BLaER1 (cell line): ENCODE measurements around the gene JCHAIN.
"Not testable (repeated sequence)": the region's sequence is repeated elsewhere in the genome, so short reads cannot be mapped to it uniquely, and the experiment has no call there.

Source experiments
- H3K27ac ChIP-seq: shearing (Covaris generic); formaldehyde crosslinking; 2 replicates; pipeline ENCODE4 v1.8.1; 2022
- H3K27me3 ChIP-seq: shearing (Covaris generic); formaldehyde crosslinking; 2 replicates; pipeline ENCODE4 v1.8.1; 2022
- H3K36me3 ChIP-seq: shearing (Covaris generic); formaldehyde crosslinking; 2 replicates; pipeline ENCODE4 v1.8.1; 2022
- H3K4me1 ChIP-seq: shearing (Covaris generic); formaldehyde crosslinking; 2 replicates; pipeline ENCODE4 v1.8.1; 2022
- H3K4me2 ChIP-seq: shearing (Covaris generic); formaldehyde crosslinking; 2 replicates; pipeline ENCODE4 v1.8.1; 2022
- H3K4me3 ChIP-seq: shearing (Covaris generic); formaldehyde crosslinking; 2 replicates; pipeline ENCODE4 v1.8.1; 2022
- H3K9ac ChIP-seq: shearing (Covaris generic); formaldehyde crosslinking; 2 replicates; pipeline ENCODE4 v1.8.1; 2022
- H3K9me3 ChIP-seq: shearing (Covaris generic); formaldehyde crosslinking; 2 replicates; pipeline ENCODE4 v1.8.1; 2022
- H4K20me1 ChIP-seq: shearing (Covaris generic); formaldehyde crosslinking; 2 replicates; pipeline ENCODE4 v1.8.1; 2022
- Cebpa-rat ChIP-seq: shearing (Covaris generic); IDR thresholded peaks from 2 replicates; pipeline ENCODE4 v1.8.1; 2022

Gene JCHAIN

GRCh38 chr4:70674191-70674590, 7.9 kb upstream of the JCHAIN start:
- Histone ChIP-seq H3K4me2 (no peak overlapping the region), H3K4me3 (no peak overlapping the region), H3K9me3 (no peaks in the 10 kb centered on the region), H3K36me3 (no peaks in the 10 kb centered on the region), H3K4me1 (peaks cover 46% of the 10 kb centered on the region), H3K27ac (no peak overlapping the region), H4K20me1 (no peaks in the 10 kb centered on the region), H3K27me3 (no peaks in the 10 kb centered on the region), H3K9ac (no peak overlapping the region)
- TF ChIP-seq Cebpa-rat: no peak

- Histone ChIP-seq H3K4me2 (no peak overlapping the region), H3K4me1 (peaks cover 42% of the 10 kb centered on the region), H3K4me3 (no peak overlapping the region), H3K27me3 (no peaks in the 10 kb centered on the region), H3K9ac (no peak overlapping the region), H3K36me3 (no peaks in the 10 kb centered on the region), H4K20me1 (no peaks in the 10 kb centered on the region), H3K27ac (no peak overlapping the region), H3K9me3 (no peaks in the 10 kb centered on the region)
- no peak for TF ChIP-seq Cebpa-rat
Observed at GRCh38 chr4:70671091-70671490, 4.8 kb upstream of the JCHAIN start.

- Histone ChIP-seq H3K9me3 (no peaks in the 10 kb centered on the region), H3K9ac (no peak overlapping the region), H4K20me1 (no peaks in the 10 kb centered on the region), H3K4me2 (no peak overlapping the region), H3K36me3 (no peaks in the 10 kb centered on the region), H3K27ac (no peak overlapping the region), H3K27me3 (no peaks in the 10 kb centered on the region), H3K4me3 (no peak overlapping the region), H3K4me1 (peaks cover 40% of the 10 kb centered on the region)
- TF ChIP-seq Cebpa-rat: no peak
Observed at GRCh38 chr4:70670332-70671014, 4.2 kb upstream of the JCHAIN start.

- TF ChIP-seq Cebpa-rat: no peak
- H3K9ac ChIP-seq: no peak overlapping the region
Observed at GRCh38 chr4:70667740-70668535, 1.6 kb upstream of the JCHAIN start.

GRCh38 chr4:70661309-70661922, 4.9 kb downstream of the JCHAIN start:
- not testable (repeated sequence) for H3K4me1 ChIP-seq, H3K4me2 ChIP-seq, H3K27ac ChIP-seq, H3K9me3 ChIP-seq, H3K27me3 ChIP-seq, H4K20me1 ChIP-seq, H3K4me3 ChIP-seq, H3K9ac ChIP-seq, H3K36me3 ChIP-seq

More at GRCh38 chr4:70667740-70668535, 1.6 kb upstream of the JCHAIN start:
- H4K20me1 ChIP-seq: no peaks in the 10 kb centered on the region
- H3K36me3 ChIP-seq: no peaks in the 10 kb centered on the region
- H3K27me3 ChIP-seq: no peaks in the 10 kb centered on the region
- H3K4me2 ChIP-seq: peak overlapping the region; percentile 48
- H3K9me3 ChIP-seq: no peaks in the 10 kb centered on the region
- H3K4me3 ChIP-seq: no peak overlapping the region
- H3K4me1 ChIP-seq: peaks cover 40% of the 10 kb centered on the region
- H3K27ac ChIP-seq: no peak overlapping the region

- H3K27me3 ChIP-seq: no peaks in the 10 kb centered on the region
- H3K9me3 ChIP-seq: no peaks in the 10 kb centered on the region
- H3K4me3 ChIP-seq: no peak overlapping the region
- H3K27ac ChIP-seq: no peak overlapping the region
- no peak overlapping the region for H3K9ac ChIP-seq
- TF ChIP-seq Cebpa-rat: no peak
- no peaks in the 10 kb centered on the region for H3K36me3 ChIP-seq
- no peaks in the 10 kb centered on the region for H4K20me1 ChIP-seq
- no peak overlapping the region for H3K4me2 ChIP-seq
- H3K4me1 ChIP-seq: no peaks in the 10 kb centered on the region
Observed at GRCh38 chr4:70660106-70660505, 6.2 kb downstream of the JCHAIN start.

- no peaks in the 10 kb centered on the region for H3K9me3 ChIP-seq
- H3K4me1 ChIP-seq: no peaks in the 10 kb centered on the region
- no peak overlapping the region for H3K9ac ChIP-seq
- H3K4me2 ChIP-seq: no peak overlapping the region
- no peaks in the 10 kb centered on the region for H3K27me3 ChIP-seq
- no peak overlapping the region for H3K27ac ChIP-seq
- no peaks in the 10 kb centered on the region for H3K36me3 ChIP-seq
- TF ChIP-seq Cebpa-rat: no peak
- no peak overlapping the region for H3K4me3 ChIP-seq
- H4K20me1 ChIP-seq: no peaks in the 10 kb centered on the region
Observed at GRCh38 chr4:70658418-70658817, 7.9 kb downstream of the JCHAIN start.

- no peak for TF ChIP-seq Cebpa-rat
- Histone ChIP-seq H3K4me3 (no peak overlapping the region), H3K4me2 (no peak overlapping the region), H3K9ac (no peak overlapping the region), H3K4me1 (no peaks in the 10 kb centered on the region), H3K36me3 (no peaks in the 10 kb centered on the region), H3K27me3 (no peaks in the 10 kb centered on the region), H3K9me3 (no peaks in the 10 kb centered on the region), H4K20me1 (no peaks in the 10 kb centered on the region), H3K27ac (no peak overlapping the region)
Observed at GRCh38 chr4:70657326-70657725, 9.0 kb downstream of the JCHAIN start.

- no peaks in the 10 kb centered on the region for H4K20me1 ChIP-seq
- no peak overlapping the region for H3K4me2 ChIP-seq
- no peak overlapping the region for H3K9ac ChIP-seq
- H3K9me3 ChIP-seq: no peaks in the 10 kb centered on the region
- H3K36me3 ChIP-seq: no peaks in the 10 kb centered on the region
- no peak overlapping the region for H3K4me3 ChIP-seq
- TF ChIP-seq Cebpa-rat: no peak
- H3K27ac ChIP-seq: no peak overlapping the region
- no peaks in the 10 kb centered on the region for H3K4me1 ChIP-seq
- H3K27me3 ChIP-seq: no peaks in the 10 kb centered on the region
Observed at GRCh38 chr4:70654605-70655011, 11.7 kb downstream of the JCHAIN start.

- no peak overlapping the region for H3K9ac ChIP-seq
- no peak overlapping the region for H3K27ac ChIP-seq
- H3K4me3 ChIP-seq: no peak overlapping the region
Observed at GRCh38 chr4:70651864-70652506, 14.3 kb downstream of the JCHAIN start.

GRCh38 chr4:70650741-70651140, 15.6 kb downstream of the JCHAIN start:
- H3K36me3 ChIP-seq, H4K20me1 ChIP-seq, H3K4me1 ChIP-seq, H3K9ac ChIP-seq, H3K27me3 ChIP-seq, H3K9me3 ChIP-seq, H3K4me3 ChIP-seq, H3K4me2 ChIP-seq, H3K27ac ChIP-seq: not testable (repeated sequence)

More at GRCh38 chr4:70651864-70652506, 14.3 kb downstream of the JCHAIN start:
- H3K9me3 ChIP-seq: no peaks in the 10 kb centered on the region
- TF ChIP-seq Cebpa-rat: no peak
- H3K36me3 ChIP-seq: no peaks in the 10 kb centered on the region
- no peaks in the 10 kb centered on the region for H3K27me3 ChIP-seq
- H3K4me2 ChIP-seq: no peak overlapping the region
- no peaks in the 10 kb centered on the region for H4K20me1 ChIP-seq
- no peaks in the 10 kb centered on the region for H3K4me1 ChIP-seq
